HG03520 (cell line): Measurements from ENCODE around the gene TRPM3.

Experiments used
- ATAC-seq: cut with Tn5 transposase; IDR thresholded peaks from one replicate; pipeline ENCODE4 v1.9.1; 2021; ENCODE audit warnings: mild to moderate bottlenecking, moderate library complexity; ENCODE audit not compliant: unreplicated experiment

The TRPM3 gene

GRCh38 chr9:70496244-70496643 is 625.2 kb downstream of the TRPM3 start:
- no peak for ATAC-seq

- no peak for ATAC-seq
Observed at GRCh38 chr9:70495514-70495913, 625.9 kb downstream of the TRPM3 start.

GRCh38 chr9:70494221-70494620 is 627.2 kb downstream of the TRPM3 start:
- ATAC-seq = no peak

- ATAC-seq = no peak
Observed at GRCh38 chr9:70493029-70493428, 628.4 kb downstream of the TRPM3 start.

GRCh38 chr9:70492319-70492777 is 629.1 kb downstream of the TRPM3 start:
- no peak for ATAC-seq

GRCh38 chr9:70491426-70492318 is 629.7 kb downstream of the TRPM3 start:
- no peak for ATAC-seq

- ATAC-seq = no peak
Observed at GRCh38 chr9:70490478-70490877, 630.9 kb downstream of the TRPM3 start.

- no peak for ATAC-seq
Observed at GRCh38 chr9:70488793-70489105, 632.7 kb downstream of the TRPM3 start.

- ATAC-seq = no peak
Observed at GRCh38 chr9:70488098-70488792, 633.2 kb downstream of the TRPM3 start.

- no peak for ATAC-seq
Observed at GRCh38 chr9:70486127-70486526, 635.3 kb downstream of the TRPM3 start.

GRCh38 chr9:70485273-70485858 is 636.1 kb downstream of the TRPM3 start:
- ATAC-seq = no peak

- ATAC-seq = peak; percentile 83
Observed at GRCh38 chr9:70484232-70485130, 636.9 kb downstream of the TRPM3 start.

- no peak for ATAC-seq
Observed at GRCh38 chr9:70481471-70481870, 640.0 kb downstream of the TRPM3 start.

- no peak for ATAC-seq
Observed at GRCh38 chr9:70480405-70480980, 640.9 kb downstream of the TRPM3 start.

- no peak for ATAC-seq
Observed at GRCh38 chr9:70479880-70480291, 641.5 kb downstream of the TRPM3 start.
